ENCODE results near the gene STRN. TPM values are rescaled to one million over a fixed set of nuclear protein-coding genes. Genes with fewer than 3 reads are reported as not detected.

The STRN gene
- total and polyA plus RNA-seq, 2 of the 13 experiments (the other 11 are each of a cell fraction or from before 2014, with no cell fraction given): 10.4 to 19.3 TPM

- TF ChIP-seq ZNF614 (CRISPR knock-in tag; IDR thresholded peaks at IDR 0.05; ENCODE audit: borderline replicate concordance) (0 out of 2 replicates have a peak, but pooled peaks have one; percentile 16), THAP11 (CRISPR knock-in tag; IDR thresholded peaks at IDR 0.05) (peak; percentile 79), SSRP1 (CRISPR knock-in tag; IDR thresholded peaks at IDR 0.05) (0 out of 2 replicates have a peak, but pooled peaks have one; percentile 79), SMAD3 (CRISPR knock-in tag; IDR thresholded peaks at IDR 0.05) (no peak; the same call in 1 of the 2 replicates), ZZZ3 (CRISPR knock-in tag; IDR thresholded peaks at IDR 0.05; ENCODE audit: borderline replicate concordance) (no peak), TARDBP (CRISPR knock-in tag; IDR thresholded peaks at IDR 0.05) (peak; percentile 16), EZH2 (conservative IDR thresholded peaks at IDR 0.05; ENCODE audit: low read depth, low read length) (no peak), MTA3 (CRISPR knock-in tag; IDR thresholded peaks at IDR 0.05) (no peak), FOXK2 (IDR thresholded peaks at IDR 0.05) (no peak), HMG20B (CRISPR knock-in tag; conservative IDR thresholded peaks at IDR 0.05) (0 out of 2 replicates have a peak, but pooled peaks have one; percentile 53), MEIS2 (CRISPR knock-in tag; IDR thresholded peaks at IDR 0.05) (0 out of 2 replicates have a peak, but pooled peaks have one; percentile 42), HNRNPLL (IDR thresholded peaks at IDR 0.05; ENCODE audit: low read depth, low read length, poor library complexity, severe bottlenecking) (no peak), ZBTB42 (CRISPR knock-in tag; IDR thresholded peaks at IDR 0.05) (no peak), ZNF225 (CRISPR knock-in tag; IDR thresholded peaks at IDR 0.05) (no peak), ATM (IDR thresholded peaks at IDR 0.05; ENCODE audit: borderline replicate concordance) (no peak), NKX3-1 (CRISPR knock-in tag; IDR thresholded peaks at IDR 0.05) (0 out of 2 replicates have a peak, but pooled peaks have one; percentile 7), ZNF326 (CRISPR knock-in tag; IDR thresholded peaks at IDR 0.05; ENCODE audit: borderline replicate concordance) (no peak), ARID5B (CRISPR knock-in tag; IDR thresholded peaks at IDR 0.05) (peak; percentile 80), ZNF761 (CRISPR knock-in tag; conservative IDR thresholded peaks at IDR 0.05) (no peak), FOXK1 (CRISPR knock-in tag; IDR thresholded peaks at IDR 0.05; ENCODE audit: borderline replicate concordance, low read depth) (0 out of 2 replicates have a peak, but pooled peaks have one; percentile 50), DNMT3B (CRISPR knock-in tag; conservative IDR thresholded peaks at IDR 0.05) (0 out of 2 replicates have a peak, but pooled peaks have one; percentile 58), ZBTB37 (CRISPR knock-in tag; IDR thresholded peaks at IDR 0.05) (peak; percentile 80; the same call in 1 of the 2 replicates), ZNF713 (CRISPR knock-in tag; IDR thresholded peaks at IDR 0.05) (no peak), ZNF274 (CRISPR knock-in tag; IDR thresholded peaks at IDR 0.05) (no peak), ATF4 (CRISPR knock-in tag; IDR thresholded peaks at IDR 0.05) (no peak; a peak in 1 of 4 replicates), ZNF331 (CRISPR knock-in tag; IDR thresholded peaks at IDR 0.05) (0 out of 2 replicates have a peak, but pooled peaks have one; percentile 14), ZSCAN30 (CRISPR knock-in tag; IDR thresholded peaks at IDR 0.05) (no peak)
Measured at GRCh38 chr2:36967236-36967876, 1.0 kb upstream of the STRN start (continued).
